ENCODE measurements around the gene PRR35.

Gene PRR35

DNA sequence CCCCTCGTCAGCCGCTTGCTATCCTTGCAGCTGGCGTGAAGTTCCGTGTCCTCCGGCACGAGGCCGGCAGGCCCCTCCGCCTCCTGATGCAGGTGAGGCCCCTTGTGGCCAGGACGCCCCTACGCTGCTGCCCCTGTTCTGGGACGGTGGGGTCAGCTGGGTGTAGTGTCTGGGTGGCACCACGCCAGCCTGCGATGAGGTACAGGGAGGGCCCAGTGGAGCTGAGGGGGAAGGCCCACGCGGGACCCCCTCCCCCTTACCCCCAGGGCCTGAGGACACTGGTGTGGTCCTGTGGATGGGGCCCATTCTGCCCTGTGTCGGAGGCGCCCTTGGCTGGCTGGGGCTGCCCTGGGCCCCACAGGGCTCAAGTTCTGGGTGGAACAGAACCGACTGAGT, 22.0 kb downstream of the PRR35 start:
- DNase-seq (no peak), ATAC-seq (no peak)

DNA sequence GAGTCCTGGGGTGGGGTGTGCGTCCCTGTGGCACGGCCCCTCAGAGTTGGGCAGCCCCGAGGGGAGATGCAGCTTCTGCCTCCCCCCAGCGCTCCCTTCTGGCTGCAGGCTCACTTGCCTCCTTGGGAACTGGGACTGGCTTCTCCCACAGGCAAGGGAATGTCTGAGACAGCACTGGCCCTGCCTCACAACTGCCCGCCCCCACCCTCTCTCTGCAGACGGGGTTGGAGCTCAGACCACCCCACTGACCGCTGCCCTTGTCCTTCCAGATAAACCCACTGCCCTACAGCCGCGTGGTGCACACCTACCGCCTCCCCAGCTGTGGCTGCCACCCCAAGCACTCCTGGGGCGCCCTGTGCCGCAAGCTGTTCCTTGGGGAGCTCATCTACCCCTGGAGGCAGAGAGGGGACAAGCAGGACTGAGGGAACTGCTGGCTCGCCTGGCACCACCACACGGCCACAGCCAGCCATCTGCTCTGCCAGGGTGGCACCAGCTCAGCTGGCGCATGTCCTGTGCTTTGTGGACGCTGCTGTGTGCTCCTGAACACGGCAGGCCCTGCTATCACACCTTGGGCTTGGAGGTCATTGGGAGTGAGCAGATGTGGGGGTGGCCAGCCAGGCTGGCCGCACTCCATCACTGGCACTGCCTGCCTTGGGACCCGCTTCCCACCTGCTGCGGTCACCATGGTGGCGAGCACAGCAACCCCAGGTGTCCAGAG, 22.6 kb downstream of the PRR35 start:
- no peak for ATAC-seq
- no peak for DNase-seq

DNA sequence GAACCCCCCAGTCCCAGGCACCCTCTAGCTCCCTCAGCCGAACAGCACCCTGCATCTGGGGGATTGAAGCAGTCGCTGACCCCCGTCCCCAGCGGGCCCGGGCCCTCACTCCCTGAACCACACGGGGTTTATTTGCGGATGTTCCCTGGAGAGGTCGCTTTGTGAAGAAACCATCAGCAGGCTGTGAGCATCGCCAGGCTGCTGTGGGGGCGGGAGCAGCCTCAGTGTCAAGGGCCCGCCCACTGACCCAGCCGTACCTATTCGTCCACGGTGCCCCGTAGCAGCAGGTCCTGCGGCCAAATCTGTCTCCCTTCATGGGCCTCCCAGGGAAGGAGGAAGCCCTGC, 23.2 kb downstream of the PRR35 start:
- DNase-seq = no peak
- no peak for ATAC-seq

- ATAC-seq (no peak), DNase-seq (no peak)
Observed at GRCh38 chr16:583815-584591, 23.8 kb downstream of the PRR35 start.

DNA sequence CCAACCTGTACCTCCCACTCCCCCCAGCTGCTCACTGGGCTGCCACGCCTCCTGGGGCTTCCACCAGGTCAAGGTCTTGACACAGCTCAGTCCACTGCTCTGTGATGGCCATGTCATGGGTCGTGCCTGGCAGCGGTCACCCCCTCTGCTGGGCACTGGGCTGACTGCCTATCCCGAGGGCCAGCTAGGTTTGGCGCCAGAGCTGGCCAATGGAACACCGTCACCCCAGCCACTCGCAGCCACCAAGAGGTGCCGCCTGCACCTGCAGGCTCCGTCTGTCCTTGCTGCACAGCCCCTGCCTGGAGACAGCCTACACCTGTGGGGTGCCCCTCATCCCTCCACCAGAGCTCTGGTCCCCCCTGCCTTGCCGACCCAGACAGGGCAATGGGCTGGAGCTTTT, 25.2 kb downstream of the PRR35 start:
- ATAC-seq (no peak), DNase-seq (no peak)

- no peak for ATAC-seq
- no peak for DNase-seq
Observed at GRCh38 chr16:586047-586644, 26.0 kb downstream of the PRR35 start.

DNA sequence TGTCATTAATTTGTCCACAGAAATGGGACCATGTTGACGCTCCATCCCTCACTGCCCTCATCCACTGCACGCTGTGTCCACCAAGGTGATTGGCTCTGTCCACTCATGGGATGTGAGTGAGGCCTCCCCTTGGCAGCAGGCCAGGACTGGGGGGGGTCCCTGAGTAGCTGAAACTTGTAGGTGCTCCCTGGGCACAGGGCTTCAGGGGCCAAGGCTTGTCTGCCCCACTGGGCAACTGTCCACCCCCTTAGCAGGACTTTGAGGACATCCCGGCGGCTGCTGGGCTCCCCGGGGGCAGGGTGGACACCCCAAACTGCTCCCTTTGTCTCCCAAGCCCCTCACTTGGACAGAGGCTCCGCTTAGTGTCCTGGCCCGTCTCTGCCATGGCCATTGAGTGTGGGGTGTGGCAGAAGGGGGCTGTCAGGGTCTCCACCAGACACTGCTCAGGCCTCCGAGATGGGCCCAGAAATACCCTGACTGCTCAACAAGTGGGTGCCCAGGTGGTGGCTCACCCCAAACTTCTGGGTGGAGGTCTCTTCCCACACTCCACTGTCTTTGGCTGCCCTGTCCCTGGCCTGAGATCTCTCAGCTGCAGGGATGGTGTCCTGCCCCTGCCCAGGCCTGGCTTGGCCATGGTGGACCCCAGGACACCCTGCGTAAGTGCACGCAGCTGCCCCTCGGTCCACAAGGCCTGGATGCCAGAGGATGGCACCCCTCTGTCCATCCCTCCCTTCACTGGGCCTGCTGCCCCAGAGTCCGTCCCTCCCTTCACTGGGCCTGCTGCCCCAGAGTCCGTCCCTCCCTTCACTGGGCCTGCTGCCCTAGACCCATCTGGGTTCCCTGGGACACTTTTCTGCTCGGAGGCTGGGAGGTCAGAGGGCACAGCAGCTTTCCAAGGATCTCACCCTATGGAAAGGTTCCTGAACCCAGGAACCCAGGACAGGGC, 26.7 kb downstream of the PRR35 start:
- ATAC-seq (no peak), DNase-seq (no peak)

DNA sequence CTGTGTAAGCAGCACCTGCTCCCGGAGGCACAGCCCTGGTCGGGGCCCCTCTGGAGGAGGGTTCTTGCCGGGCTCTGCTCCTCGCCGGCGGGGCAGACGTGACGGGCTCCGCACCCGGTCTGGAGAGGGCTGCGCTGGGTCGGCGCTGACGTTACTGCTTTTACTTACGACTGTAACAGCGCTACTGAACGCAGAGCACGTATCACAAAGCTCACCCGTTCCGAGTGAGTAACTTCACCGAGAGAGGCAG, 28.4 kb downstream of the PRR35 start:
- peak; percentile 72 for DNase-seq

GRCh38 chr16:588889-589657, 28.9 kb downstream of the PRR35 start:
- DNase-seq (peak; percentile 99), ATAC-seq (peak; percentile 77)

More for the DNA sequence above, 28.4 kb downstream of the PRR35 start:
- peak; percentile 10 for ATAC-seq

GRCh38 chr16:589658-590187, 29.5 kb downstream of the PRR35 start, which contains the start of gene RAB40C:
Gene RAB40C, plus strand, starts transcription at chr16:590066. Its CDS starts 226 bp downstream, at chr16:590292.
- DNase-seq (peak; percentile 99), ATAC-seq (peak; percentile 87)

DNA sequence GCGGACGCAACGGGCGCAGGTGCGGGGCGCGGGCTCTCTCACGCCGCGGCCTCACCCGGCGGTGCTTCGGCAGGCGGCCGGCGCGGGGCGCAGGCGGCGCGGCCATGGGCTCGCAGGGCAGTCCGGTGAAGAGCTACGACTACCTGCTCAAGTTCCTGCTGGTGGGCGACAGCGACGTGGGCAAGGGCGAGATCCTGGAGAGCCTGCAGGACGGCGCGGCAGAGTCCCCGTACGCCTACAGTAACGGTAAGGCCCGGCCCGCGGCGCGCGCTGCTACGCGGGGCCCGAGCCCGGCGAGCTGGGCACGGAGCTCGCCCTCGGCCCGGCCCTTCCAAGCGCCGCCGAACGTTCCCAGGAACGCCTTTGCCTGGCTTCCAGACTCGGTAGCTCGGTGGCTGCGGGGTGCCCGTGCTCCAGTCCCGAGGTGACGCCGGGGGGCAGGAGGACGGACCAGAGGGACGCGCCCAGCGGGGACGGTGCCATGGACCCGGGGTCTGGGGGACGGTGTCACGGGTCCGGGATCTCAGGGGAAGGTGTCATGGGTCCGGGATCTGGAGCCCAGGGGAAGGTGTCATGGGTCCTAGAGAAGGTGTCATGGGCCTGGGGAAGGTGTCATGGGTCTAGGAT, 30.1 kb downstream of the PRR35 start:
- DNase-seq (no peak), ATAC-seq (no peak)

- DNase-seq = no peak
- ATAC-seq = no peak
Observed at GRCh38 chr16:590815-591200, 30.6 kb downstream of the PRR35 start.

DNA sequence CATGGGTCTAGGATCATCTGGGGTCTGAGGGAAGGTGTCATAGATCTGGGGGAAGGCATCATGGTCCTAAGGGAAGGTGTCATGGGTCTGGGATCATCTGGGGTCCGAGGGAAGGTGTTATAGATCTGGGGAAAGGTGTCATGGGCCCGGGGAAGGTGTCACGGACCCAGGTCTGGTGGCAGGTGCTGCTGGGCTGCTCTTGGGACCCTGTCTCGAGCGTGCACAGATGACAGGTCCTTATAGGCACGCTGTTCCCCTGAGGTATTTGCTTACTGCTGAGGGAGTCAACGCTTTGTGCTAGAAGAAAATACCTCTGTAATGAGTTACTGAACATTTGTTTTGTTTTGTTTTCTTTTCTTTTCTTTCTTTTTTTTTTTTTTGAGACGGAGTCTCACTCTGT, 31.0 kb downstream of the PRR35 start:
- DNase-seq (no peak), ATAC-seq (no peak)

DNA sequence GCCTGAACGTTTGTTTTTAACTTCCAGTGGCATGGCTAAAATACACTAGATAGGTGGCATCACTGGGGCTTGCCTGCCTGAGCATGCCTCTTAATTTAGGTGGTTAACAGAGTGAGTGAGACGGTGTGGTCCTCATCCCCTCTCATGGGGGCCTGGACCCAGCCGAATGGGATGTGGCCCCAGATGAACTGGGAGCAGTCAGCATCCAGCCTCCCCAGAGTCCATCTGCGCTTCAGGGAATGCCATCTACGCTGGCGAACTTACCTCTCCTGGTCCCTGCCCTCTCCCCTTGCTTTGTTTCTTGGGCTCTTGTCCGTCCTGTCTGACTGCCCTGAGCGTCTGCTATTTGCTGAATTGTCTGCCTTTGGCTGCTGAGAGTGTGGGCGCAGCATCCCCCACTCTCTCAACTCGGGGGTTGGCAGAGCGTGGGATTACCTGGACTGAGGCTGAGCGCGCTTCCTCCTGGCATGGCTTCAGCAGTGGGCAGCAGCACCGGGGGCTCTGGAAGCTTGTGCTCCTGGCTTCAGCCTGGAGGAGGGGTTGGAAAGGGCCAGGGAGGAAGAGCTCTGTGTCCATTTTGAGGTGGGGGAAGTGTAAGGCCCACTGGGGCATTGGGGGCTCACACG, 31.8 kb downstream of the PRR35 start:
- no peak for ATAC-seq
- no peak for DNase-seq

DNA sequence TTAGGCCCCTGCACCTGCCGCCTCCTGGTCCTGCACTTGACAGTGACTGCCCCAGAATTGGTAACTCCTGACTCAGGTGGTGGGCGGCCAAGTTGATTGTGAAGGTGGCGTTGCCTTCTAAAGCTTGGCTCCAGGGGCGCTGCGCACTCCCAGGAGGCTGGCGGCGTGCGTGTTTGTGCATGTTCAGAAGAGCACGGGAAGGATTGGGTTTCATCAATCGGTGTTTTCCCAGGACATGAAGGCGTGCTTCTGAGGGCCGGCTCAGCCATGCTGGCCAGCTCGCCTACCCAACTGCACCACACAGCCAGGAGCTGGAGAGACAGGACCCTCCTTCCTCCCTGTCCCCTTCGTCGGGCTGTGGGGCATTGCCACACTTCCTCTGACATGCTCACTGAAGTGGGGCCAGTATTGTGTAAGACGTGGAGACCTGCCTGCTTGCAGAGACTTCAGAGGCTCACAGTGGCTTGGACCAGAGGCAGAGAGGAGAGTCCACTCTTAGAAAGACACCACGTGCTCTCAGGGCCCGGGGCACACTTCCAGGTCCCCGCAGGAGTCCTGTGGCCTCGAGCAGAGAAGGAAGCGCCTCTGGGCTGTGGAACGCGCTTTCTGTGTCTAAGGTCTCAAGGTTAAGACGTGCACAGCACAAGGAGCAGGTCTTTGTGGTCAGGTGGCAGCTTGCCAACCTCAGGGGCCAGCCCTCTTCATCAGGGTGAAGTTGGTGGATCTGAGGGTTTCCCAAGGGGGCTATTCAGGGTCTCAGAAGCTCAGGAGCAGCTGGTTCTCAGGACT, 32.5 kb downstream of the PRR35 start:
- DNase-seq (no peak), ATAC-seq (no peak)

GRCh38 chr16:593406-593805, 33.2 kb downstream of the PRR35 start:
- ATAC-seq (no peak), DNase-seq (no peak)

- no peak for ATAC-seq
- DNase-seq = no peak
Observed at GRCh38 chr16:593807-594206, 33.6 kb downstream of the PRR35 start.

DNA sequence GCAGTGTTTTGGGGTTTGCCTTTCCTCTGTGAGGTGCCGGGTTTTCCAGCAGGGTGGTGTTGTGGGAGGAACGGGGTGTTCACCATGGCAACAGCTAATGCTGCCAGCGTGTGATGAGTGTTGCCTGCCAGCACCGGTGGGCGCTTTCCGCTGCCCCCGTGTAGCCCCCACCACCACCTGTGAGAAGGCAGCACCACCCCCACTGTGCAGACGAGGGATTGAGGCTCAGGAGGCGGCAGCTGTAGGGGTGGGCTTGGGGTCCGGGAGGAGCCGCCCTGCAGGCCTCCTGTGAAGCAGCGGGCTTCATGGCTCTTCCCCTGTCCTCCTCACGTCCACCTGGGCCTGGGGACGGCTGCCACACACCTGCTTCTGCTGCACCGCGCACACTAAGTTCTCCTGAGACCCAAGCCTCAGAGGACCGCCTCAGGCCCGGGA, 34.9 kb downstream of the PRR35 start:
- DNase-seq (no peak), ATAC-seq (no peak)

DNA sequence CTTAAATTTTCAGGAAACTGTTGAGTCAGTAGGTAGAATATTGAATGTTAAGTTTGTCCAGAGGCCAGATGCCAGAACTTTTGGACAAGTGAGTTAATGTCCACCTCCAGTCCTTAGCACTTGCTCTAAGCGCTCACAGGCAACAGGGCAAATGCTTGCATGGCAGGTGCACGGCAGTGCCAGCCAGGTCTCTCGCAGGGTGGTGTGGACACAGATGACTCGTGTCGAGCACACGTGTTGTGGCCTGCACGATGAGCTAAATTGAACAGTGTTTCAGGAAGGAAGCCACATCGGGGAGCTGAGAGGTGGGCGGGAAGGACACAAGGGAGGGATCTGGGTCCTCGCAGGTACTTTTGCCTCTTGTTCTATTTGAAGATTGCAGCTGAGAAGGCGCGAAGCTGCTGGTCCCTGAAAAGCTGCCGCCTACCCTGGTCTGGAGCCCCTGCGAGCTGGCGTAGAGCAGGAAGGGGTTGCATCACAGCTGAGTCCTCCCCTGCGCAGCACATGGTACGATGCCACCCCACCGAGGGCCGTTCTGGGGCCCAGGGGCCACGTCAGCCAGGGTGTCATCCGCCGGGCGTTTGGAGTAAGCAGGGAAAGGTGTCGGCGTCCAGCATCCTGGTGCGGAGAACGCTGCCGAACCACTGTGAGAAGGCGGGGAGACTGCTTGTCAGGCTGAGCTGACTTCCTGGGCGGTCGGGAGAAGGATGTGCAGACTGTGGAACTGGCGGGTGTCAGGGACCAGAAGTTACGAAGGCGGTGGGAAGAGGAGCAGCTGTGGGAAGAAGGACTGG, 35.9 kb downstream of the PRR35 start:
- DNase-seq (no peak), ATAC-seq (no peak)
